HL-60/S4 treated with phorbol 12-myristate 13-acetate at 8.2 ng/mL for 4 days and 3 days (cell line): ENCODE data around the gene CELSR1.

Experiments
- in situ Hi-C: fragments of 300-500 bp; cut with MboI; formaldehyde crosslinking; loops from 2 replicates; pipeline ENCODE4 v1.15.0; 2022; ENCODE audit warnings: low sequenced_read_pairs

The CELSR1 gene

GRCh38 chr22:46553189-46553588, 15.8 kb upstream of the CELSR1 start:
- in situ Hi-C loops = no loop called here

GRCh38 chr22:46551996-46552395, 14.6 kb upstream of the CELSR1 start:
- in situ Hi-C loops = no loop called here

GRCh38 chr22:46551321-46551720, 13.9 kb upstream of the CELSR1 start:
- in situ Hi-C loops = no loop called here

GRCh38 chr22:46549971-46550641, 12.7 kb upstream of the CELSR1 start:
- in situ Hi-C loops = loop anchor here (10.0 kb wide), 1 partner anchor 185 kb away; no protein-coding TSS in a partner anchor

- in situ Hi-C loops = loop anchor here (10.0 kb wide), 1 partner anchor 185 kb away; no protein-coding TSS in a partner anchor
These were observed 12.1 kb upstream of the CELSR1 start for GRCh38 chr22:46549563-46549840.

GRCh38 chr22:46547883-46548244, 10.4 kb upstream of the CELSR1 start:
- in situ Hi-C loops = loop anchor here (10.0 kb wide), 1 partner anchor 183 kb away; no protein-coding TSS in a partner anchor

- in situ Hi-C loops = loop anchor here (10.0 kb wide), 1 partner anchor 183 kb away; no protein-coding TSS in a partner anchor
These were observed 9.9 kb upstream of the CELSR1 start for GRCh38 chr22:46547179-46547882.

GRCh38 chr22:46546466-46547178, 9.2 kb upstream of the CELSR1 start:
- in situ Hi-C loops = loop anchor here (10.0 kb wide), 1 partner anchor 182 kb away; no protein-coding TSS in a partner anchor

- in situ Hi-C loops = loop anchor here (10.0 kb wide), 1 partner anchor 180 kb away; no protein-coding TSS in a partner anchor
These were observed 7.8 kb upstream of the CELSR1 start for GRCh38 chr22:46545086-46545792.

GRCh38 chr22:46542011-46542985, 4.9 kb upstream of the CELSR1 start:
- in situ Hi-C loops = loop anchor here (10.0 kb wide), 1 partner anchor 177 kb away; no protein-coding TSS in a partner anchor

GRCh38 chr22:46541536-46541935, 4.1 kb upstream of the CELSR1 start:
- in situ Hi-C loops = loop anchor here (10.0 kb wide), 1 partner anchor 177 kb away; no protein-coding TSS in a partner anchor

- in situ Hi-C loops = loop anchor here (10.0 kb wide), 1 partner anchor 176 kb away; no protein-coding TSS in a partner anchor
These were observed 3.5 kb upstream of the CELSR1 start for GRCh38 chr22:46540874-46541273.

GRCh38 chr22:46539169-46539568, 1.7 kb upstream of the CELSR1 start:
- in situ Hi-C loops = no loop called here

- in situ Hi-C loops = no loop called here
These were observed 1.4 kb upstream of the CELSR1 start for GRCh38 chr22:46538814-46539160.

- in situ Hi-C loops = no loop called here
These were observed 760 bp upstream of the CELSR1 start for GRCh38 chr22:46537946-46538813.

- in situ Hi-C loops = no loop called here
These were observed 739 bp downstream of the CELSR1 start for GRCh38 chr22:46536537-46537224.

GRCh38 chr22:46535876-46536536, 1.4 kb downstream of the CELSR1 start:
- in situ Hi-C loops = no loop called here
